Ovary (tissue), 9 donors: Measurements from ENCODE around the gene EIF4E1B. TPM values are rescaled to one million over a fixed set of nuclear protein-coding genes. Genes with fewer than 3 reads are reported as not detected.

Experiments used
- DNase-seq, 5 donors: peaks; one replicate each; pipeline ENCODE4 v3.0.0-alpha.2; 2019 to 2020
- H3K27ac ChIP-seq, 2 donors: fragments of 200-600 bp; one replicate each; pipeline versions ENCODE4 v1.5.1 to v1.8.0; 2019 to 2022
- H3K27me3 ChIP-seq: fragments of 200-600 bp; one replicate; pipeline ENCODE4 v1.8.0; 2022
- H3K36me3 ChIP-seq: fragments of 200-600 bp; sonication (generic); one replicate; pipeline ENCODE4 v1.5.1; 2019
- H3K4me1 ChIP-seq: one replicate; pipeline ENCODE4 v1.8.1; 2013; ENCODE audit warnings: mild to moderate bottlenecking, moderate library complexity; ENCODE audit not compliant: insufficient read depth
- H3K4me3 ChIP-seq: fragments of 200-600 bp; sonication (generic); one replicate; pipeline ENCODE4 v1.5.1; 2017
- H3K9me3 ChIP-seq, 2 donors: fragments of 200-600 bp in 1 of 2; sonication (generic) in 1 of 2; one replicate each; pipeline versions ENCODE4 v1.5.1 to v1.8.1; 2013 to 2019; ENCODE audit warnings: mild to moderate bottlenecking in 1 of 2, moderate library complexity in 1 of 2
- CTCF ChIP-seq, 3 donors: fragments of 450-650 bp in 2 of 3; fragments of 200-600 bp in 1 of 3; IDR thresholded peaks; one replicate each; pipeline versions ENCODE4 v1.5.1 to v1.8.0; 2016 to 2022; ENCODE audit warnings: antibody characterized with exemption in 3 of 3, mild to moderate bottlenecking in 1 of 3
- EP300 ChIP-seq: sonication (generic); formaldehyde crosslinking; IDR thresholded peaks from one replicate; pipeline ENCODE4 v1.6.1; 2017; ENCODE audit warnings: antibody characterized with exemption
- POLR2A ChIP-seq: fragments of 450-650 bp; IDR thresholded peaks from one replicate; pipeline ENCODE4 v1.6.1; 2017; ENCODE audit warnings: antibody characterized with exemption, mild to moderate bottlenecking, moderate library complexity
- WGBS, 3 donors: extraction: QIAGEN DNeasy Blood & Tissue Kit in 1 of 3; methylation state at CpG; one replicate each; pipeline versions ENCODE4 v1.1.5 to v1.1.7; 2013 to 2017; 5-methylcytosine and 5-hydroxymethylcytosine counted together
- intact Hi-C, 4 donors: fragments of 100-400 bp; cut with DNase I; formaldehyde crosslinking; loops; one replicate each; pipeline versions ENCODE4 v1.11.0 to v1.15.1; 2022 to 2023
- polyA plus RNA-seq, 2 donors: library from polyadenylated mRNA; stranded (reverse); fragments of 200-250 nt in 1 of 2; fragments of 350-450 nt in 1 of 2; fragmentation: Illumina TruSeq in 1 of 2; extraction: RNeasy Lipid Tissue Mini Kit (QIAGEN cat#74804) in 1 of 2; gene quantifications; one replicate each; pipeline ENCODE4 v1.2.3, GENCODE V29; 2013 to 2014
- total RNA-seq, 7 donors: library from RNA; depleted of rRNA in 2 of 7; stranded (reverse); fragments of >200 nt in 2 of 7; fragmentation: NEBNext Ultra II Directional in 3 of 7; extraction: Animal tissue kit (Norgen Biotek cat#: 25700) in 3 of 7; gene quantifications; one replicate each; pipeline versions ENCODE4 v1.1.0 to v1.2.4, GENCODE V29; 2016 to 2023
- donor health status: DM: no; HTN: no; CAD: no; lungs with moderate emphysema.
- donor health status: DM: no; HTN: no; CAD: no.
- donor health status: Bipolar disorder and iron deficiency.
- donor health status: DM: yes; HTN: yes; CAD: no.
- donor health status: DM: no; HTN: no; CAD: no.
- donor health status: DM: yes; HTN: yes; CAD: no.

EIF4E1B gene
- total and polyA plus RNA-seq, 9 donors = 0.61 TPM; not detected in 8

DNA sequence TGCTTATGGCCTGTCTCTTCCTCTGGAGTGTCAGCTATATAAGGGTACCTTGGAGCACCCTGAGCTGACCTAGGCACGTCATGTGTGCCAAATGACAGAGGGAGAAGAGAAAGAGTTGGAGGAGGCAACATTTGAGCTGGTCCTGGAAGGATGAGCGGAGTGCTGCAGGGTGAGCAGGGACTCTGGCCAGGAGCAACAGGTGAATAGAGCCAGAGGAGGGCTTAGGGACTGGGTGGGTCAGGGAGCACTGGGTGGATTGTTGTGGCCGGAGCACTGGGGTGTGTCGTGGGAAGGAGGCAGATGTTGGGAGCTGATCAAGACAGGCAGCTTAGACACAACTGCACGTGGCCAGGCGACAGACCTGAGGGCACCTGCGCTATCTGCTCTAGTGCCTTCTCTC lies 60.4 kb downstream of the EIF4E1B start:
- no peaks in the 10 kb centered on the region for H3K27me3 ChIP-seq
- no peak for DNase-seq
- H3K9me3 ChIP-seq = no peaks in the 10 kb centered on the region
- no peaks in the 10 kb centered on the region for H3K36me3 ChIP-seq
- no peaks in the 10 kb centered on the region for H3K4me1 ChIP-seq
- TF ChIP-seq CTCF (IDR thresholded peaks at IDR 0.05) = no peak
- TF ChIP-seq EP300 = no peak
- TF ChIP-seq POLR2A = no peak
- intact Hi-C loops = no loop called here
- no peak overlapping the region for H3K27ac ChIP-seq
- 84 to 86% (median 86%) methylated on average over 7 of the region's 7 CpGs for WGBS, 3 donors
- no peak overlapping the region for H3K4me3 ChIP-seq

GRCh38 chr5:176691524-176691923 lies 61.0 kb downstream of the EIF4E1B start:
- no peaks in the 10 kb centered on the region for H3K27me3 ChIP-seq
- no peaks in the 10 kb centered on the region for H3K4me1 ChIP-seq
- H3K36me3 ChIP-seq = no peaks in the 10 kb centered on the region
- TF ChIP-seq CTCF (IDR thresholded peaks at IDR 0.05) (no peak), EP300 (no peak), POLR2A (no peak)
- intact Hi-C loops = no loop called here
- H3K4me3 ChIP-seq = no peak overlapping the region
- no peak overlapping the region for H3K27ac ChIP-seq
- DNase-seq = no peak
- H3K9me3 ChIP-seq = no peaks in the 10 kb centered on the region
- WGBS, 3 donors = 91 to 96% (median 95%) methylated on average over 1 of the region's 1 CpG

GRCh38 chr5:176692326-176692725 lies 61.9 kb downstream of the EIF4E1B start:
- Histone ChIP-seq H3K4me3 (no peak overlapping the region), H3K36me3 (no peaks in the 10 kb centered on the region), H3K9me3 (no peaks in the 10 kb centered on the region), H3K4me1 (no peaks in the 10 kb centered on the region), H3K27me3 (no peaks in the 10 kb centered on the region), H3K27ac (no peak overlapping the region)
- 62 to 73% (median 67%) methylated on average over 5 of the region's 5 CpGs for WGBS, 3 donors
- intact Hi-C loops = no loop called here
- DNase-seq = no peak
- TF ChIP-seq CTCF (IDR thresholded peaks at IDR 0.05) = no peak
- no peak for TF ChIP-seq EP300
- no peak for TF ChIP-seq POLR2A

DNA sequence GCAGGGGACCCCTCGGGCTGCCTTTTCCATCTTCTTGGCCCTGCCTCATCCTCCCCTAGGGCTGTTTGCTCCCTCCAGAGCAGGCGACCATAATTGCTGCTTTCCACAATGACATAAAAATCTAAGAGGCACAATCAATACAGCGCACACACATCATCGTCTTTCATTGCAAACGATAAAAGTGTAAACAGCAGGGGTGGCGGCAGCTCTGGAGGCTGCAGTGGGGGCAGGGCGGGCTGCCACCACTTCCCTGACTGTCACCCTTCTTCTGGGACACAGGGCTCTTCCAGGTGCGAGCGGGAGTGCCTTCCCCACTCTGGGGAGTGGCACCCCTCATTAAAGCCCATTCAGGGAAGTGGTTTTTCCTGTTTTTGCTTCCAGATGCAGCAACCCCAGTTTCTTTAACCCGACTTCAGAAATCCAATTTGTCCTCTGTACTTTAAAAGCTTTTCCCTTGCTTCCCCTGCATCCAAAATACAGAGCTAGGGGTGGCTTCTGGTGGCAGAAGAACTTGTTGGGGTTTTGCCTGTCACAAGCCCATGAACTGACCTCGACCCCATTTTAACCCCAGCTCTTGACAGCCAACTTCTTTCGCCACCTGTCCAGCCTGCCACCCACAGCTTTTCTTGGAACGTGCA lies 62.5 kb downstream of the EIF4E1B start:
- Histone ChIP-seq H3K4me1 (no peaks in the 10 kb centered on the region), H3K27ac (no peak overlapping the region), H3K9me3 (no peaks in the 10 kb centered on the region), H3K36me3 (no peaks in the 10 kb centered on the region), H3K27me3 (no peaks in the 10 kb centered on the region), H3K4me3 (no peak overlapping the region)
- no peak for DNase-seq
- intact Hi-C loops = no loop called here
- TF ChIP-seq EP300 (no peak), CTCF (IDR thresholded peaks at IDR 0.05) (no peak), POLR2A (no peak)
- 8 to 13% (median 8%) methylated on average over 13 of the region's 13 CpGs for WGBS, 3 donors
